ENCODE data around the gene FBN1.

GRCh38 chr15:48693484-48693883 lies 48.0 kb upstream of the FBN1 start:
- TF ChIP-seq, protein P1, sequence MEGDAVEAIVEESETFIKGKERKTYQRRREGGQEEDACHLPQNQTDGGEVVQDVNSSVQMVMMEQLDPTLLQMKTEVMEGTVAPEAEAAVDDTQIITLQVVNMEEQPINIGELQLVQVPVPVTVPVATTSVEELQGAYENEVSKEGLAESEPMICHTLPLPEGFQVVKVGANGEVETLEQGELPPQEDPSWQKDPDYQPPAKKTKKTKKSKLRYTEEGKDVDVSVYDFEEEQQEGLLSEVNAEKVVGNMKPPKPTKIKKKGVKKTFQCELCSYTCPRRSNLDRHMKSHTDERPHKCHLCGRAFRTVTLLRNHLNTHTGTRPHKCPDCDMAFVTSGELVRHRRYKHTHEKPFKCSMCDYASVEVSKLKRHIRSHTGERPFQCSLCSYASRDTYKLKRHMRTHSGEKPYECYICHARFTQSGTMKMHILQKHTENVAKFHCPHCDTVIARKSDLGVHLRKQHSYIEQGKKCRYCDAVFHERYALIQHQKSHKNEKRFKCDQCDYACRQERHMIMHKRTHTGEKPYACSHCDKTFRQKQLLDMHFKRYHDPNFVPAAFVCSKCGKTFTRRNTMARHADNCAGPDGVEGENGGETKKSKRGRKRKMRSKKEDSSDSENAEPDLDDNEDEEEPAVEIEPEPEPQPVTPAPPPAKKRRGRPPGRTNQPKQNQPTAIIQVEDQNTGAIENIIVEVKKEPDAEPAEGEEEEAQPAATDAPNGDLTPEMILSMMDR (IDR thresholded peaks at IDR 0.05), result no peak
- no peak for TF ChIP-seq POLR2A (IDR thresholded peaks at IDR 0.05)

All from thyroid gland (tissue), 4 donors.